ENCODE measurements around the gene GMDS. TPM values are rescaled to one million over a fixed set of nuclear protein-coding genes. Genes with fewer than 3 reads are reported as not detected.

The GMDS gene
- total and polyA plus RNA-seq, 2 of the 8 experiments (the other 6 are each of a cell fraction or from before 2014, with no cell fraction given), result 16.8 to 50.0 TPM

DNA sequence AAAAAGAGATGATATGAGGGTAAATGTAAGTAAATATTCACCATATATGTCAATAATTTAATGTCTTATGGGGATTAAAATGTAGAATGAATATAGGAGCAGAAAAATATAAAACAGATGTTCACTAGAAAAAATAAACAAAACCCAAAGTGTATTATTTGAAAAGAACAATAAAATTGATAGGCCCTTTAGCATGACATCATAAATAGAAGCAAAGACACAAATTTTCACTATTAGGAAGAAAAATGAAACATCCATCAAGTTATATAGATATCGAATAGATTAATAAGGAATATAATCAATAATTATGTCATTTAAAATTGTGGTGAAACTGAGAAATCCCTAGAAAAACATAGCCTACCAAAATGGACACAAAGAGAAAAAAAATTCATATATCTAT, 40.1 kb upstream of the GMDS start:
- Histone ChIP-seq H3K4me1 (replicated peaks in 1 of 4; ENCODE audit: control insufficient read depth in 3 of 4, insufficient read depth in 4 of 4, low read length in 3 of 4) (no peaks in the 10 kb centered on the region), H3K27ac (ENCODE audit: low read depth, low read length) (no peak overlapping the region), H2BK12ac (ENCODE audit: low read depth, low read length) (no peak overlapping the region), H2BK20ac (ENCODE audit: low read length) (no peak overlapping the region), H2BK5ac (ENCODE audit: low read depth, low read length) (no peak overlapping the region), H3K4me2 (ENCODE audit: insufficient read depth in 1 of 2, low read depth in 2 of 2, low read length in 2 of 2) (no peak overlapping the region), H4K8ac (ENCODE audit: extremely low read depth, insufficient read depth, low read length) (no peak overlapping the region), H3K27me3 (replicated peaks in 1 of 4; ENCODE audit: control insufficient read depth in 3 of 4, extremely low read depth in 1 of 4, insufficient read depth in 3 of 4, low read length in 3 of 4) (no peaks in the 10 kb centered on the region), H3K79me2 (ENCODE audit: control insufficient read depth in 1 of 2, insufficient read depth in 2 of 2, low read length in 2 of 2) (no peaks in the 10 kb centered on the region), H2BK120ac (replicated peaks; ENCODE audit: low read depth, low read length) (no peak overlapping the region), H3K79me1 (ENCODE audit: low read depth, low read length) (no peaks in the 10 kb centered on the region), H4K91ac (replicated peaks; ENCODE audit: insufficient read length, low read length) (no peak overlapping the region), H4K5ac (ENCODE audit: insufficient read length, low read depth, low read length) (no peak overlapping the region), H3K14ac (ENCODE audit: insufficient read length) (no peak overlapping the region), H3K9ac (replicated peaks in 1 of 4; ENCODE audit: extremely low read depth in 1 of 4, low read depth in 3 of 4, low read length in 3 of 4) (no peak overlapping the region), H2AK5ac (ENCODE audit: low read depth, low read length) (no peak overlapping the region), H3K23me2 (ENCODE audit: low read depth, low read length) (0 out of 2 replicates have a peak, but pooled peaks cover 2% of the 10 kb centered on the region), H3K56ac (replicated peaks; ENCODE audit: insufficient read length, low read depth, low read length) (no peak overlapping the region), H3K18ac (ENCODE audit: extremely low read depth, low read length) (no peak overlapping the region), H4K20me1 (replicated peaks in 1 of 2; ENCODE audit: control insufficient read depth in 1 of 2, insufficient read depth in 2 of 2, low read length in 2 of 2) (no peaks in the 10 kb centered on the region), H3K4me3 (ENCODE audit: extremely low read depth in 1 of 4, insufficient read depth in 2 of 4, low read depth in 3 of 4, low read length in 4 of 4) (no peak overlapping the region), H3K4ac (replicated peaks; ENCODE audit: insufficient read length, low read depth, low read length) (no peak overlapping the region), H2AFZ (ENCODE audit: low read length) (no peak overlapping the region), H3K36me3 (ENCODE audit: control insufficient read depth in 2 of 4, insufficient read depth in 4 of 4, low read length in 3 of 4) (no peaks in the 10 kb centered on the region), H3K23ac (ENCODE audit: insufficient read length) (no peak overlapping the region), H2BK15ac (ENCODE audit: low read length) (no peak overlapping the region), H3K9me3 (ENCODE audit: insufficient read depth in 2 of 2, low read depth in 1 of 2, low read length in 1 of 2) (0 out of 4 replicates have a peak, but pooled peaks cover 0 to 4% of the 10 kb centered on the region in 2 experiments)
- ChIA-PET CTCF (ENCODE audit: partially characterized antibody) (no interaction called here), POLR2A (ENCODE audit: partially characterized antibody) (no interaction called here)
- FAIRE-seq (no peak), DNase-seq (ENCODE audit: low read depth in 1 of 2, low spot score in 2 of 2) (no peak)
- WGBS, 2 experiments (ENCODE audit: extremely low coverage in 1 of 2, insufficient coverage in 1 of 2, insufficient read length in 1 of 2, insufficient replicate concordance in 2 of 2, low coverage in 1 of 2, low lambda C conversion rate in 2 of 2, missing lambda C conversion rate in 1 of 2), result 100% methylated on average over 1 of the region's 1 CpG; no CpG with 5 or more reads in 1 of the 2 experiments
- TF ChIP-seq RBBP5 (IDR thresholded peaks at IDR 0.05; ENCODE audit: borderline replicate concordance, low read depth, low read length), result no peak
